HG02571 (cell line): ENCODE measurements around the gene ATP6V0A4.
"Not testable (repeated sequence)": the region's sequence is repeated elsewhere in the genome, so short reads cannot be mapped to it uniquely, and the experiment has no call there.

Experiments used
- ATAC-seq: cut with Tn5 transposase; IDR thresholded peaks from one replicate; pipeline ENCODE4 v1.9.1; 2021; ENCODE audit warnings: mild to moderate bottlenecking, moderate library complexity; ENCODE audit not compliant: unreplicated experiment

Gene ATP6V0A4

DNA sequence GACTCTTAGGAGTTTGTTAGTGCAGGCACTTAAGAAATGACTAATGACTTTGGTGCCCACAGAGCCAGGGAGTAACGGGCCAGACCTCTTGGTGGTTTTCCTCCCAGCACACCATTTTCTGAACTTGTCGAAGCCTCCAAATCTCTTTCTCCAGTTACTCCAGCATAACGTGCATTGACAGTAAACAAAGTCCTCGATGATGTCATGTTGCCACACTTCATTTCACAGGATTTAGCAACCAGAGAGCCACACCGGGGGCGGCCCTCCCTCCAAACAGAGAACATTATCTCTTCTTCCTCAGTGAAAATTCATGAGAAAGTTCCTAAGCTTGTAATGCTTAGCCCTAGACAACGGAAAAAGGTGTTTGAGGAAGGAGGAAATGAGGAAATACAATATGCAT is 92.8 kb downstream of the ATP6V0A4 start:
- no peak for ATAC-seq

GRCh38 chr7:138701537-138701923 is 96.5 kb downstream of the ATP6V0A4 start:
- ATAC-seq = no peak

GRCh38 chr7:138700857-138701536 is 97.0 kb downstream of the ATP6V0A4 start, which contains the start of gene SVOPL:
Gene SVOPL (minus strand): TSS chr7:138701362. CDS start chr7:138679045, 22,317 bp downstream.
- ATAC-seq = no peak

DNA sequence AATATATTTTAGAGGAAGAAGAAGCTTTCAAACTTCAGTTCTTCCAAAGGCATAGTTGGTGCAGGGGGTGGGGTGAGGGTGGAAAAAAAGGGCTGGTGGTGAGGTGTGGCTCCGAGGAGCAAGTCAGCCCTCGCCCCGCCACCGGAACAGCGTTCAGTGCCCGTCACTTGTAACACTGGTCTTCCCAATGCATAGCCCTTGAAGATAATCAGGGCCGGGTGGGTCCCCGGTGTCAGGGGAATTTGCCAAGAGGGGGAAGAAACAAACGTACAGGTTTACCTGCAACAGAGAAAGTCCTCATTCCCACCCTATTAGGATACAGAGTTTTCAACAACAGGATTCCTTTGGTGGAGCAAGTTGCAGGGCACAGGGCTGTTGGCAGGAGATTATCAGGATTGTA is 98.3 kb downstream of the ATP6V0A4 start:
- no peak for ATAC-seq

DNA sequence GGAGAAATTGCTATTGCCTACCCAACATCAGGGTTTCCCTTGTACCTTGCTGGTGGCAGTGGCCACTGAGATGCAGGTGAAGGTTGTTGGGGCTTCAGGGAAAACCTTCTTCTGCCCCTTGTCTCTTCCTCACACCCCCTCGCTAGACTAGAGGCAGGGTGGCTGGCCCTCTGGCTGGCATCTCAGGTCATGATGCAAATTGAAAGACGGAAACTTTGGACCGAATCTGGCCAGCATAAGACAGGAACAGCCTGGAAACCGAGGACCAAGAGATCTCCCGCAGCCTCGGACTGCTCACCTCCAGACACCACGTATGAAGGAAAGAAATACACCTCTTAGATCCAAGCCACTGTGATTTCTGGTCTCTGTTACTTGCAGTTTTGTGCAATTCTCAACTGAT is 99.7 kb downstream of the ATP6V0A4 start:
- no peak for ATAC-seq

- no peak for ATAC-seq
Measured at GRCh38 chr7:138697535-138698182, 100.3 kb downstream of the ATP6V0A4 start.

DNA sequence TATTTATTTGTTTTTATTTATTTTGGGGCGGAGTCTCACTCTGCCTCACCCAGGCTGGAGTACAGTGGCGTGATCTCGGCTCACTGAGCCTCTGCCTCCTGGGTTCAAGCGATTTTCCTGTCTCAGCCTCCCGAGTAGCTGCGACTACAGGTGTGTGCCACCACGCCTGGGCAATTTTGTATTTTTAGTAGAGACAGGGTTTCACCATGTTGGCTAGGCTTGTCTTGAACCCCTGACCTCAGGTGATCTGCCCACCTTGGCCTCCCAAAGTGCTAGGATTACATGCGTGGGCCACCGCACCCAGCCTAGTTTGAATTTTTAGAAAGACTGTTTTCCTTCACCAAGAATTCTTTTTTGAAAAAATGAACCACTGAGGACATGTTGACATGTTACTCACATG is 102.2 kb downstream of the ATP6V0A4 start:
- not testable (repeated sequence) for ATAC-seq

DNA sequence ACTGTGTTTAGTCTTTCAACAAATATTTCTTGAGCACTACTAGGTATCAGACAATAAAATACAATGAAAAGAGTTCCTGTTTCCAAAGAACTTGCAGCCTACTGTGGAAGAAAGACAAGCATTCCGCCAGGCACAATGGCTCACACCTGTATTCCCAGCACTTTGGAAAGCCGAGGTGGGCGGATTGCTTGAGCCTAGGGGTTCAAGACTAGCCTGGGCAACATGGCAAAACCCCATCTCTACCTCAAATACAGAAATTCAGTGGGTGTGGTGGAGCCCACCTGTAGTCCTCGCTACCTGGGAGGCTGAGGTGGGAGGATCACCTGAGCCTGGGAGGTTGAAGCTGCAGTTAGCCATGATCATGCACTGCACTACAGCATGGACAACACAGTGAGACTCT is 102.9 kb downstream of the ATP6V0A4 start:
- no peak for ATAC-seq

DNA sequence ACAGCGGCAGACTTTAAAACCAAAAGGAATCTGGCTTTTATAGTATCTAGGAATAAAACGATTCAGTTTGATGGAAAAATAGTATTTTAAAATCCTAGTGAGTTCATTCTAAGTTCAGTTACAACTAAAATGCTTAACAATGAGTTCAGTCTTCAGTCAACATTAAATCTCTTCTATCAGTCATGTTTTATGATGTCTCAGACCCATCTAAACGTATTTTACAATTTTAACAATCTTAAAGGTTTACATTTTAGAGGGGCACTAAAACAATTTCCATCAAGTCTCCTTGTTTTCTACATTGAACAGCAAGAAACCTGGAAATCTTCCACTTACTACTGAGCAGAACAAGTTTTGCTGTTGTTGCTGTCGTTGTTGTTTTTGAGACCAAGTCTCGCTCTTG is 106.8 kb downstream of the ATP6V0A4 start:
- no peak for ATAC-seq

DNA sequence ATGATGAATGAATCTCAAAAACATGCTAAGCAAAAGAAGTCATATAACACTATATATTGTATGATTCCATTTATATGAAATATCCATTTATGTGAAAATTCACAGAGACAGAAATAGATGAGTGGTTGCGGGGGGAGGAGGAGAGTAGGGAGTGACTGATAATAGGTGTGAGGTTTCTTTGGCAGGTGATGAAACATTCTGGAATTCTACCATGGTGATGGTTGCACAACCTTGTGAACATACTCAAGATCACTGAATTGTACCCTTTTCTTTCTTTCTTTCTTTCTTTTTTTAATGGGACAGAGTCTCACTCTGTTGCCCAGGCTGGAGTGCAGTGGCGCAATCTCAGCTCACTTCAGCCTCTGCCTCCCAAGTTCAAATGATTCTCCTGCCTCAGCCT is 107.5 kb downstream of the ATP6V0A4 start:
- no peak for ATAC-seq

GRCh38 chr7:138688037-138688436 is 110.0 kb downstream of the ATP6V0A4 start:
- not testable (repeated sequence) for ATAC-seq

- no peak for ATAC-seq
Measured at GRCh38 chr7:138684340-138684739, 113.7 kb downstream of the ATP6V0A4 start.

- no peak for ATAC-seq
Measured at GRCh38 chr7:138679793-138680192, 118.2 kb downstream of the ATP6V0A4 start.

- ATAC-seq = no peak
Measured at GRCh38 chr7:138670594-138670993, 127.4 kb downstream of the ATP6V0A4 start.

DNA sequence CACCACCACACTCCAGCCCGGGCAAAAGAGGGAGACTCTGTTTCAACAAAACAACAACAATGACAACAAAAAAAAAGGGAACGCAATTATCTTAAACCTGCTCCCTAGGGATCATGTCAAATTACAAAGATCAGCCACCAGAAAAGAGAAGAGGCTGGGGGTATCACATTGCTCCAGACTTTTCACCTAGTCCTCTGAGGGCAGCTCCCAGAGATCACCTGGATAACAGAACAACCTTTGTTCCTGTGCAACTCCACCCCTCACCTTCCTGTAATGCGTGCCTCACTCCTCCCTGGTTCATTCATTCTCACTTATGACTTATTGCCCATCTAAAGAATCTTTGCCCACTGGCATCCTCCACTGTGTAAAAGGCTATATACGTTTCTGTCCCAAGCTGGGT is 128.6 kb downstream of the ATP6V0A4 start:
- no peak for ATAC-seq

DNA sequence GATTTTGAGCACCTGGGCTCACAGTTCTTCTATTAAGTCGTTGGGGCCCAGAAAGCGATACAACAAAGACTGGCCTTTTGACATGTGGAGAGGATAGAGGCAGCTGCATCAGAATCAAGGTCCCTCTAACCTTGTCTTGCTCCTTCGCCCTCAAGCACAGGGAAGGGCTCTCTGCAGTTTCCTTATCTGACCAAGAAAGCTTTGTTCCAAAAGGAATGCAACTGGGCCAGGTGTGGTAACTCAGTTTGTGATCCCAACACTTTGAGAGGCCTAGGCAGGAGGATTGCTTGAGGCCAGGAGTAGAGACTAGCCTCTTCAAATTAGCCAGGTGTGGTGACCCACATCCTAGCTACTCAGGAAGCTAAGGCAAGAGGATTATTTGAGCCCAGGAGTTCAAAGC is 129.1 kb downstream of the ATP6V0A4 start:
- ATAC-seq = no peak

GRCh38 chr7:138668229-138668596 is 129.8 kb downstream of the ATP6V0A4 start:
- ATAC-seq = no peak

DNA sequence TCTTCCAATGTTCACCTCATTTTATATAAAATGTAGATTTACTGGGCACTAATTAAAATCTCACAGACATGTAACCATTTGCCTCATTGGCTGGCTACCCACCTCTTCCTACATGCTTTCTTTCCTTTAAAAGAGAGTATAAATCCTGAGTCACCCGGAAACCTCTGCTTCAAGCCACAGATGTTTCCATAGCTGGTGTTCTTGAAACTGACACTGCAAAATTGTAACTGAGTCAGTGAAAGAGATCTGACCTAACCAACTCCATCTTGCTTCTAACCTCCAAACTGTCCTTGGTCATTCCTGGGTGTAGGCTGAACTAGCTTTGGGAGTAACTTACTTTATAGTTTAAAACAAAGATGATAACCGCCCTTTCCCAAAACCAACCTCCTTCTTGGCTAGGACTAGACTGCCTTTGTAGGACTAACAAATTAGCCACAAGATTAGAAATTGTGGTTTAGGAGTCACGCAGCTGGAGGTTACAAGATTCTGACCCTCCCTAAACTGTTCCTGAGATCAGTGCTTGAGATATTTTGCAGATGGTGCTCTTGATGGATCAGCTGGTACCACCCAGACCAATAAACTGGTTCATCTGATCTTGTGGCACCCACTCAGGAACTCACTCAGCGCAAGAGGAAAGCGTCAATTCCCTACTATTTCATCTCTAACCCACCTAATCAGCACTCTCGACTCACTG is 130.3 kb downstream of the ATP6V0A4 start:
- ATAC-seq = no peak

DNA sequence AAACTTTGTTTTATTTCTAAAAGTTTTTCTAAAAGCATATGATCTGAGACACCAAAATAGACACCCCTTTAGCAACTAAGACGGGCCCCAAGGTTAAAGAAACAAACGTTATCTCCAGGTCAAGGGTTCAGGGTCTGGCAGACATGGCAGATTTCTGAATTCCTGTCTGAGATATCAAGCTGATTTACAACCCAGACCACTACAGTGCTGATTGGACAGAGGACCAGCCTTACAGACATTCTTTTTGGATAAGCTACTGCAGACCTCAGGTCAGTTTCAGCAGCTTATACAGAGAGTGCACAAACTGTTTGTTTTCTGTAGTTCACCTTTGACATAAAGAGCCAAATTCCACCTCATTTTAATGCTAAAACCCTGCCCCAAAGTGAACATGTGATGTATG is 131.6 kb downstream of the ATP6V0A4 start:
- no peak for ATAC-seq

GRCh38 chr7:138665669-138666140 is 132.3 kb downstream of the ATP6V0A4 start:
- no peak for ATAC-seq

DNA sequence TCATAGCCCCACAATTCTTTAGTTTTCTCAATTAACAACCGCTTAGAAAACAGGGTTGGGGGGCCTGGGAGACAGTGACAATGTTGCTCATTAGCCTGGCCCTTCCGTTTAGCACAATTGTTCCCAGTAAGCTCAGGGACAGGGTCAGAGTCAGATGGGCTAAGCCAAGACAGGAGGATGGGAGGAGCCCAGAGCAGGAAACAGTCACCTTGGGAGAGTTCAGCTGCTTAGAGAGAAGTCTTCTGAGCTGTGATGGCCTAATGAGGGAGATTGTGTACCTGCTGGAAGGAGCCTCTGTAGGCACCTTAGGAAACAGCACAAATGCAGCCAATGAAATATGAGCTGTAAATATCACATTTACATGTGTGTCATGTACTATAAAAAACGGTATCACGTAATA is 132.7 kb downstream of the ATP6V0A4 start:
- ATAC-seq = no peak
